Uterus (tissue), 2 donors: ENCODE results near the gene LEKR1.

Source experiments
- POLR2A ChIP-seq, 2 donors: fragments of 450-650 bp; IDR thresholded peaks; one replicate each; pipeline ENCODE4 v1.6.1; 2016; ENCODE audit warnings: antibody characterized with exemption in 2 of 2, mild to moderate bottlenecking in 1 of 2, moderate library complexity in 1 of 2
- TF ChIP-seq, protein P1 (sequence below), 4 experiments: fragments of 200-600 bp in 2 of 4; fragments of 450-650 bp in 2 of 4; sonication (generic) in 2 of 4; IDR thresholded peaks; one replicate each; pipeline ENCODE4 v1.5.1; 2016 to 2019; ENCODE audit warnings: antibody characterized with exemption in 4 of 4, mild to moderate bottlenecking in 2 of 4, moderate library complexity in 1 of 4

DNA sequence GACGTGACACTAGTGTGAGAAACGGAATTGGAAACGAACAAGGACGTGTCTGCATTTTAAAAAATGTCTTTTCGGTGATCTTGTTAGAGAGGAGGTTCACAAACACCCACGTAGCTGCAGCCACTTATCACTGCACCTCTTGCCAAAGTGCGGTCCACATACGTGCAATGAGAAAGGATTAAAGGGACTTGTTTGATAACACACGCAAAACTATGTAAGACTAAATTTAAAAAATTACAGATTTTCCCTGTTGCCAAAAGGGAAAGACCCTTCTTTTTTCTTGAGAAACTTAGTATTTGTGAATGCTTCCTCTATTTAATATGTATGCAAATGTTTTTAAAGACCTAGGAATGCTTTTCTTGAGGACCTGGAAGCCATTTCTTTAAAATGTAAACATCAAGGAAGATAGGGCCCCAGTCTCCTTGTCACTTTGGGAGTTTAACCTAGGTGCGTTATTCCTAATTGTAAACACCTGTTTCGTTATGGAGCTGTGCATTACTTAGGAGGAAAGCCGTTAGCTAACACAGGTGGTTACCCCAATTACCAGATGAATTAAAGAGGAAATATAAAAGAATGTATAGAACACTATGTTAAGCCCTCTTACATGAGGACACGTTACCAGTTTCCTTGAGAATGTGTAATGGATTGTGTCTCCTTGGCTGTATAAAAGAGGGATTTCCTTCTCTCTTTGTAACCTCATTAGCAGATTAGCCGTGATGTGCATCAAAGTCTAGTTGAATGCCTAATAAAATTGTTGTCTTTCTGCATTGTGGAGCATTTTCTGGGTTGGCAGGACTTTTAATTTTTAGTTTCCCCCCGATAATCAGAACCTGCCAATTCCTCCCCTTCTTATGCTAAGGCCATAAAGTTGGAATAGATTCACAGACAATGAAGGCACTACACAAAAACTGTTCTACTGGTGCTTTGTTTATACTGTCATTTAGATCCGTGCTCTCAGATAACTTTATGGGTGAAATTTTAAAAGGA is 1.0 kb downstream of the LEKR1 start:
- TF ChIP-seq, protein P1, sequence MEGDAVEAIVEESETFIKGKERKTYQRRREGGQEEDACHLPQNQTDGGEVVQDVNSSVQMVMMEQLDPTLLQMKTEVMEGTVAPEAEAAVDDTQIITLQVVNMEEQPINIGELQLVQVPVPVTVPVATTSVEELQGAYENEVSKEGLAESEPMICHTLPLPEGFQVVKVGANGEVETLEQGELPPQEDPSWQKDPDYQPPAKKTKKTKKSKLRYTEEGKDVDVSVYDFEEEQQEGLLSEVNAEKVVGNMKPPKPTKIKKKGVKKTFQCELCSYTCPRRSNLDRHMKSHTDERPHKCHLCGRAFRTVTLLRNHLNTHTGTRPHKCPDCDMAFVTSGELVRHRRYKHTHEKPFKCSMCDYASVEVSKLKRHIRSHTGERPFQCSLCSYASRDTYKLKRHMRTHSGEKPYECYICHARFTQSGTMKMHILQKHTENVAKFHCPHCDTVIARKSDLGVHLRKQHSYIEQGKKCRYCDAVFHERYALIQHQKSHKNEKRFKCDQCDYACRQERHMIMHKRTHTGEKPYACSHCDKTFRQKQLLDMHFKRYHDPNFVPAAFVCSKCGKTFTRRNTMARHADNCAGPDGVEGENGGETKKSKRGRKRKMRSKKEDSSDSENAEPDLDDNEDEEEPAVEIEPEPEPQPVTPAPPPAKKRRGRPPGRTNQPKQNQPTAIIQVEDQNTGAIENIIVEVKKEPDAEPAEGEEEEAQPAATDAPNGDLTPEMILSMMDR (IDR thresholded peaks at IDR 0.05): no peak
- no peak for TF ChIP-seq POLR2A (IDR thresholded peaks at IDR 0.05)
